Prostate gland (tissue), 2 donors: ENCODE results near the gene RECQL. TPM values are rescaled to one million over a fixed set of nuclear protein-coding genes. Genes with fewer than 3 reads are reported as not detected.
"Not testable (repeated sequence)": the region's sequence is repeated elsewhere in the genome, so short reads cannot be mapped to it uniquely, and the experiment has no call there.

Source experiments
- DNase-seq: peaks from one replicate; pipeline ENCODE4 v3.0.0-alpha.2; 2019; ENCODE audit warnings: low spot score
- H3K27ac ChIP-seq, 2 donors: fragments of 200-600 bp; sonication (generic); 2 replicates each; pipeline ENCODE4 v1.5.1; 2017 to 2019
- H3K27me3 ChIP-seq: fragments of 200-600 bp; sonication (generic); replicated peaks from 2 replicates; pipeline ENCODE4 v1.5.1; 2019; ENCODE audit not compliant: insufficient read depth
- H3K36me3 ChIP-seq, 2 donors: fragments of 200-600 bp; sonication (generic); 1 replicate in 1 of 2; 2 replicates in 1 of 2; pipeline versions ENCODE4 v1.5.1 to v1.8.1; 2017 to 2019
- H3K4me1 ChIP-seq: fragments of 200-600 bp; sonication (generic); replicated peaks from 2 replicates; pipeline ENCODE4 v1.5.1; 2019
- H3K4me3 ChIP-seq, 2 donors: fragments of 200-600 bp; sonication (generic); 2 replicates each; pipeline ENCODE4 v1.5.1; 2017 to 2019
- H3K9me3 ChIP-seq: fragments of 200-600 bp; sonication (generic); 2 replicates; pipeline ENCODE4 v1.5.1; 2017
- CTCF ChIP-seq, 4 experiments: fragments of 200-600 bp in 2 of 4; fragments of 450-650 bp in 2 of 4; sonication (generic) in 2 of 4; IDR thresholded peaks; 1 replicate in 3 of 4; 2 replicates in 1 of 4; pipeline ENCODE4 v1.5.1; 2016 to 2019; ENCODE audit warnings: antibody characterized with exemption in 4 of 4, mild to moderate bottlenecking in 2 of 4, moderate library complexity in 2 of 4
- POLR2A ChIP-seq: fragments of 450-650 bp; IDR thresholded peaks from one replicate; pipeline ENCODE4 v1.6.1; 2016; ENCODE audit warnings: antibody characterized with exemption, mild to moderate bottlenecking
- POLR2AphosphoS5 ChIP-seq: sonication (generic); formaldehyde crosslinking; IDR thresholded peaks from one replicate; pipeline ENCODE4 v1.6.1; 2017; ENCODE audit warnings: antibody characterized with exemption
- WGBS: methylation state at CpG from one replicate; pipeline ENCODE4 v1.1.5; 2018; 5-methylcytosine and 5-hydroxymethylcytosine counted together
- intact Hi-C: fragments of 100-400 bp; cut with DNase I; formaldehyde crosslinking; loops from one replicate; pipeline ENCODE4 v1.14.2; 2022
- total RNA-seq, 2 donors: library from RNA; depleted of rRNA; stranded (reverse); fragments of >200 nt; gene quantifications; one replicate each; pipeline ENCODE4 v1.1.0, GENCODE V29; 2016

RECQL gene
- total RNA-seq, 2 donors from 2014 or later, result 19.8 to 23.3 TPM

GRCh38 chr12:21475552-21475951 lies 25.9 kb downstream of the RECQL start:
- 91% methylated on average over 1 of the region's 1 CpG for WGBS
- no peak overlapping the region for H3K27ac ChIP-seq
- no peak overlapping the region for H3K4me3 ChIP-seq
- no peaks in the 10 kb centered on the region for H3K4me1 ChIP-seq
- TF ChIP-seq POLR2A, result no peak
- TF ChIP-seq CTCF (IDR thresholded peaks at IDR 0.05), result no peak
- no peak for TF ChIP-seq POLR2AphosphoS5
- no peaks in the 10 kb centered on the region for H3K36me3 ChIP-seq
- intact Hi-C loops, result no loop called here
- H3K9me3 ChIP-seq, result no peaks in the 10 kb centered on the region
- DNase-seq, result no peak
- no peaks in the 10 kb centered on the region for H3K27me3 ChIP-seq

- intact Hi-C loops, result no loop called here
- Histone ChIP-seq H3K36me3 (no peaks in the 10 kb centered on the region), H3K4me1 (no peaks in the 10 kb centered on the region), H3K27me3 (no peaks in the 10 kb centered on the region), H3K27ac (no peak overlapping the region), H3K4me3 (no peak overlapping the region), H3K9me3 (no peaks in the 10 kb centered on the region)
- 81% methylated on average over 7 of the region's 7 CpGs for WGBS
- no peak for TF ChIP-seq CTCF (IDR thresholded peaks at IDR 0.05)
- TF ChIP-seq POLR2A, result no peak
- no peak for TF ChIP-seq POLR2AphosphoS5
- no peak for DNase-seq
Observed at GRCh38 chr12:21472197-21472823, 29.1 kb downstream of the RECQL start.

GRCh38 chr12:21471294-21471693 lies 30.1 kb downstream of the RECQL start:
- Histone ChIP-seq H3K4me3 (no peak overlapping the region), H3K4me1 (no peaks in the 10 kb centered on the region), H3K9me3 (no peaks in the 10 kb centered on the region), H3K27me3 (no peaks in the 10 kb centered on the region), H3K36me3 (no peaks in the 10 kb centered on the region), H3K27ac (no peak overlapping the region)
- intact Hi-C loops, result no loop called here
- no peak for TF ChIP-seq POLR2A
- TF ChIP-seq POLR2AphosphoS5, result no peak
- 54% methylated on average over 2 of the region's 2 CpGs for WGBS
- DNase-seq, result no peak

GRCh38 chr12:21467334-21467733 lies 34.1 kb downstream of the RECQL start:
- WGBS, result 83% methylated on average over 2 of the region's 2 CpGs
- H3K4me3 ChIP-seq, H3K27me3 ChIP-seq, intact Hi-C loops, H3K9me3 ChIP-seq, H3K36me3 ChIP-seq, DNase-seq, H3K27ac ChIP-seq, H3K4me1 ChIP-seq: not testable (repeated sequence)

GRCh38 chr12:21459474-21459873 lies 42.0 kb downstream of the RECQL start:
- DNase-seq, result no peak
- Histone ChIP-seq H3K27ac (no peak overlapping the region), H3K36me3 (peaks cover 0 to 4% of the 10 kb centered on the region in 2 donors), H3K4me1 (no peaks in the 10 kb centered on the region), H3K4me3 (no peak overlapping the region), H3K27me3 (no peaks in the 10 kb centered on the region), H3K9me3 (no peaks in the 10 kb centered on the region)
- intact Hi-C loops, result no loop called here
- no peak for TF ChIP-seq CTCF (IDR thresholded peaks at IDR 0.05)
- no peak for TF ChIP-seq POLR2AphosphoS5
- no peak for TF ChIP-seq POLR2A
- 76% methylated on average over 2 of the region's 2 CpGs for WGBS

GRCh38 chr12:21456291-21456780 lies 45.1 kb downstream of the RECQL start:
- no peaks in the 10 kb centered on the region for H3K9me3 ChIP-seq

More at GRCh38 chr12:21456291-21456780, 45.1 kb downstream of the RECQL start:
- TF ChIP-seq CTCF (IDR thresholded peaks at IDR 0.05) (no peak), POLR2AphosphoS5 (no peak), POLR2A (no peak)
- H3K4me3 ChIP-seq, result no peak overlapping the region
- 66% methylated on average over 7 of the region's 7 CpGs for WGBS
- H3K36me3 ChIP-seq, result no peaks in the 10 kb centered on the region
- no peak overlapping the region for H3K27ac ChIP-seq
- DNase-seq, result no peak
- H3K27me3 ChIP-seq, result no peaks in the 10 kb centered on the region
- H3K4me1 ChIP-seq, result no peaks in the 10 kb centered on the region
- intact Hi-C loops, result no loop called here
